D341Med (cell line): ENCODE results near the gene SCN3B.
"Not testable (repeated sequence)": the region's sequence is repeated elsewhere in the genome, so short reads cannot be mapped to it uniquely, and the experiment has no call there.

Source experiments
- DNase-seq: peaks from one replicate; pipeline ENCODE4 v3.0.0; 2012; ENCODE audit warnings: low spot score

The SCN3B gene

DNA sequence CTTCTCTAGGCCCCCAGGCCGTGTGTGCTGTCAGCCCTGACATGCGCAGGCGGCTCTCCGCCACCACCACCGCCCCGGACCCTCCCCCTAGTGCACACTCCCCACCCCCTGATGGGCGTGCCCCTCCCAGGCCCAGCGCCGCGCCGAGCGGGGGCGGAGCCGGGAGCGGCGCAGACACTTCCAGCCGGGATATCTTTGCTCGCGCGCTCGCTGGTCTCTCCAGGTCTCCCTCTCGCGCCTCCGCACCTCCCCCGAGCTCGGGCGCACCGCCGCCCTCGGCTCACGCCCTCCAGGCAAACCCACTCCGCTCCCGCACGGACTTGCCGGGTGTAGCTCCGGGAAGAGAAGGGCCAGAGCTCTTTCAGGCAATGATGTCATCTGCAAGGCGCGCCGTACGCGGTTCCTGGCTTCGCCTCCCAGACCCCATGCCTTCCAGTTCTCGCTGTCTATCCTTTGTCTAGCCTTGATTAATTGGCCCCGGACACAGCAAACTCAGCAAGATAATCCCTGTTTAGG lies at the start of gene SCN3B:
TSS of gene SCN3B (minus strand) at position 59 of the 516 bp plus-strand sequence. CDS start 823 bp downstream, outside the sequence.
- peak; percentile 97 for DNase-seq

DNA sequence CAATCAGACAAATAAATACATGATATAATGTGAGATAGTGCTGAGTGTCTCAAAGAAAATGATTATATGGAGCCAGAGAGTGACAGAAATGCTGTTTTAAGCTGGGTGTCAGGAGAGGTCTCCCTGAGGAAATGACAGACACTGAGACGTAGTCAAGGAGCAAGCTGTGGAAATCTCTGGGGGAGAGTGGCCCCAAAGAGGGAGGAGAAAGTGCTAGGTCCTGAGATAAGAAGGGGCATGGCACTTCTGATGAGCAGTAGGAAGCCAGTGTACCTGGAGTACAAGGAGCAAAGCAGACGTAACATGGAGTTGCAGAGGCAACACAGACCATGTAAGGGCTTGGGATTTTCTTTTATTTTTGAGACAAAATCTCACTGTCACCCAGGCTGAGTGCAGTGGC lies 48.3 kb upstream of the SCN3B start:
- DNase-seq: no peak

GRCh38 chr11:123702139-123702538 lies 47.7 kb upstream of the SCN3B start:
- DNase-seq: no peak

DNA sequence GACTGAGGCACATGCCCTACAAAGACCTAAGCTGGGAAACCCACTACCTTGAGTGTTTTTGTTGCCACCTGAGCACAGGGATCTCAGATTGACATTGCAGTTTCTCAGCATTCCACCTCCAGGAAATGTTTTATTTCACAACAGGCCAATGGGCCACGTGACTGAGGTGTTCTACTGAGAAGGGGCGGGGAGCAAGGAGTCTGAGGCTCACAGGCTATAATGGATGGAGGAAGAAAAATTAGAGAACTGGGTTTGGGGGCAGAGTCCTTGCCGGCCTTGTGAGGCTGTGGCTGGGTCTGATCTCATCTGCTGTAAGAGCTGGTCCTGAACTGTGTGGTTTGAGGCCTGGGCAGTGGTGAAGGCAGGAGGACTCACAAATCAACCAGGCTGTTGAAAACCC lies 46.3 kb upstream of the SCN3B start:
- DNase-seq: no peak

- DNase-seq: no peak
Measured at GRCh38 chr11:123698546-123699127, 44.2 kb upstream of the SCN3B start.

DNA sequence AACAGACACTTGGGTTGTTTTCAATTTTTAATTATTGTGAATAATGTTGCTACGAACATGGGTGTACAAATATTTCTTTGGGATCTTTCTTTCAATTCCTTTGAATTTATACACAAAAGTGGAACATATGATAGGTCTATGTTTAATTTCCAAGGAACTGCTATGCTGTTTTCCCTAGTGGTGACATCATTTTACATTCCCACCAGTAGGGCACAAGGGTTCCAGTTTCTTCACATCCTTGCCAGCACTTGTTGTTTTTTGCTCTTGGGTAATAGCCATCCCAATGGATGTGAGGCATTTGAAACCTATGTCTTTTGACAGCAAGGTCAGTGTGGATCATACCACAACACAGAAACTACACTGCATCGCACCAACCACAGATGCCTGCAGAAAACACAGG lies 41.8 kb upstream of the SCN3B start:
- no peak for DNase-seq

DNA sequence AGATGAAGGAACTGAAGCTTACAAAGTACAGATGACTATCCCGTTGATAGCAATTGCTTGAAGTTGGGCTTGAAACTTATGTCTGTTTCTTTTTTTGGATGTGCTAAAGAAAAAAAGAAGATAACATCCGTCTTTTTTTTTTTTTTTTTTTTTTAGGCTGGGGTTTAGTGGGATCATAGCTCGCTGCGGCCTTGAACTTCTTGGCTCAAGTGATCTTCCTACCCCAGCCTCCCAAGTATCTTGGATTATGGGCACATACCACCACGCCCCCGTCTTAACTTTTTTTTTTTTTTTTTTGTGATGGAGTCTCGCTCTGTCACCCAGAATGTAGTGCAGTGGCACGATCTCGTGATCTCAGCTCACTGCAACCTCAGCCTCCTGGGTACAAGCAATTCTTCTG lies 40.8 kb upstream of the SCN3B start:
- no peak for DNase-seq

DNA sequence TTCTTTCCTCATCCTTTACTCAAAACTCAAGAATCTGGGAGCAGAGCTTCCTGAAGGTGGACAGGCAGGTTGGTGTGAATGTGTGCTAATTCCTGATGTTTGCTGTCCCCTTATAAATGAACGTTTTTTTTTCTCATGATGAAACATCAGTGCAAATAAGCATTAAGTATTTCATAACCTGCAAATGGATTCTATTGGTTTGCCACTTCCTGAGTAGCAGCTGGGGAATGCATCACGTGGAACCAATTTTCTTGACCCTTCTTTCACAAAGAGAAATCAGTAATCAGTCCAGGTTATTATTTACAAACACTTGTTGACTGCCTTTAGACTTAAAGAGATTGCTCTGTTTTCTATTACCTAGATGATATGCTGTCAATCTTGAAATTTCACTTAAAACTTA lies 40.1 kb upstream of the SCN3B start:
- no peak for DNase-seq

- DNase-seq: no peak
Measured at GRCh38 chr11:123692961-123693360, 38.5 kb upstream of the SCN3B start.

DNA sequence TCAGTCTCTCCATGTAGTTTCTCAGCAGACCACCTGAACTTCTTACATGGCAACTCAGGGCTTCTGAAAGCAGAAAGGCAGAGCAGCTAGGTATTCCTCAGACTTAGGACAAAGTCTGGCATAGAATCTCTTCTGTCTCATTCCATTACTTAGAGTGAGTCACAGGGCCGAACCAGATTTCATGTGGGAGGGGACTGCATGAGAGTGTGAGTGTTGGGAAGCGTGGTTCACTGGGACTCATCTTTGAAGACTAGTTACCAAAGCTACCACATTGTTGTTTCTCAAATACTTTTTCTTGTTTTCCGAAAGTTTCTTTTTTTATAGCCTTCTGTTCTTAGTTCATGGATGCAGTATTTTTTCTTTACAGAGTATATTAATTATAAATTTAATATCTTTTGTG lies 36.1 kb upstream of the SCN3B start:
- no peak for DNase-seq

- DNase-seq: no peak
Measured at GRCh38 chr11:123684601-123685000, 30.2 kb upstream of the SCN3B start.

DNA sequence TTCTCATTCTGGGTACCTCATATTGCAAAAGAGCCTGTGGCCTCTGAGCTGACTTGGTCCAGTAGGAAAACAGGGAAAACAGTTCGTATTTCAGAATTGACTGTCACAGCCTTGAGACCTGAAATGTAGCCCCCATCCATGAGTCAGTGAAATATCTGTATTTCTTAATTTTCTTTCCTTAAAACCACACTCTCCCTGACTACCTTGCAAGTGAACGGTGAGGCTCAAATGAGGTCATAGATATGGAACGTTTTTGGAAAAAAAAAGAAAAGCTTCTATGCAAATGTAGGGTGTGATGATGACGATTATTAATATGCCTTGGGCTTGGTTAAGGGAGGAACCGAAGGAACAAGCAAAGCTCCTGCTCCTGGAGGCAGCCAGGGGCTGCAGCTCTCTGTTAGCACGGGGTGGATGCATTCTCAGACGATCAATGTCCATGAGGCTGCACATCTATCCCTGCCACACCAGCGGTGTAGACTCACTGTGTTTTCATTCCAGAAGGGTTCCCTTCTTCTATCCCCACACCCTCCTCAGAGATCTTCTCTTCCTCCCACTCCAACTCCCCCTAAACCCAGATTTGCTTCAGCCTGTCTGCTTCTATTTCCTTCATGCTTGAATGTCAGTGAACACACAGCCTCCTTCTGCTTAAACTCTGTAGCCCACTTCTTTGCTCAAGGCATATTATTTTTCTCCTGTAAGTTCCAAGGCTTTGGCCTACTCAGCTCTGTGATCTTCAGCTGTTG lies 29.2 kb upstream of the SCN3B start:
- no peak for DNase-seq

DNA sequence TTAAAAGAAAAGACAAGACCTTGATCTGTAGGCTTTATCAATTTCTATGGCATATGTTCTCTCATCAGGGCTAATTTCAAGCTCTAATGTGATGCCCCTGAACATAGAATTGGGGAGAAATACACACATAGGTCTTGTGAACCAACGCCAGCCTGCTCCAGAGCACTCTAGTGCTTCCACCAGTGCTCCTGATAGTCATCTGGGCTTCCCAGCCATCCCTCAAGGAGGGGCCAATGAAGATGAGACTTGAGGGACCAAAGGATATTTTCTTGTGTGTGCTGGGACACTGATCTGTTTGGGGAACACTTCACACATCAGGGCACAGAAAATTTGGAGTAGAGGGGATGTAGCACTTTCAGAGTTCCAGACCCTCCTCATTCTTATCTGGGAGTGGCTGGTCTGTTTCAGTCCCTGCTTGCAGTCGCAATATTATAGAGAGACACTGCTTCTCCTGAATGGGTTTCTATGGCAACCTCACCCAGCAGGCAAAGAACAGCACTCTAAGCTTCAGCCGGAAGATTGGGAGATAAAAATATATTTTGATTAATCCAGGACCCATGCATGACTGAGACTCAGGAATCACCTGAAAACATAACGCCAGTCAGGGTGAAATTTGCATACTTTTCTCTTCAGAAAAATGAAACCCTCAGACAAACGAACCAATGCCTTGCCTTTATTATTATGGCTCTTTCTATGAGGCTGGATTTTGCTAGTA lies 28.4 kb upstream of the SCN3B start:
- no peak for DNase-seq

DNA sequence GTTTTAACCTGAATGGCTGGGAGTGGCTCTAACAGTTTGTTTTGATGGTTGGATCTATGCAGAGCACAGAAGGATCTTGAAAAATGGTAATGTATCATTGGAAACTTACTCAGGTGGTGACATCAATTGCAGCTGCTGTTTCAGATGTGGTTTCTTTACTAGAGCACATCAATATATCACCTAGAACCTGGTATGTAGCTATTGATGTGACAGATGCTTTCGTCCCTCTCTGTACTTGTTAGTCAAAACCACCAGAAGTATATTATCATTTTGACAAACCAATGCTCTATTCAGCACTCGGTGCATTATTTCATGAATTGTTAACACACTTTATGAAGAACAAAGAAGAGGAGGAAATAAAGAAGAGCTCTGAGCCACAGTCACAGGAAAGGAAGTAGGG lies 26.6 kb upstream of the SCN3B start:
- DNase-seq: no peak

- DNase-seq: no peak
Measured at GRCh38 chr11:123678246-123678645, 23.8 kb upstream of the SCN3B start.

DNA sequence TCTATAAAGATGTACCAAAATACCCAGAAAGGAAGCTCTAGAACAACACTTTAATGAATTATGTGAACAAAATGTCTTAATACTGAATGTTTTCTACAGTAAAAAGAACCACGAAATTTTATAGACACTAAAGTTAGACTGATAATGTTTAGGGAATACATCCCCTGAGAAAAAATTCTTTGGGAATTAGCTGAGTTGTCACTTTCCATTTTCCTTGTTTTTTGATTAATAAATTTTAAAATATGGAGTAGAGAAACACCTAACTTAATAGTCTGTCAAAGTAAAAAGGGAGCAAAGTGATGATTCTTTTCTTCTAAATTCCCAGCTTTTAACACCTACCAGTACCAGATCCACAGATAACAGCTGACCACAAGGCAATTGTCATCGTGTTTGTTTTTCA lies 23.1 kb upstream of the SCN3B start:
- no peak for DNase-seq

DNA sequence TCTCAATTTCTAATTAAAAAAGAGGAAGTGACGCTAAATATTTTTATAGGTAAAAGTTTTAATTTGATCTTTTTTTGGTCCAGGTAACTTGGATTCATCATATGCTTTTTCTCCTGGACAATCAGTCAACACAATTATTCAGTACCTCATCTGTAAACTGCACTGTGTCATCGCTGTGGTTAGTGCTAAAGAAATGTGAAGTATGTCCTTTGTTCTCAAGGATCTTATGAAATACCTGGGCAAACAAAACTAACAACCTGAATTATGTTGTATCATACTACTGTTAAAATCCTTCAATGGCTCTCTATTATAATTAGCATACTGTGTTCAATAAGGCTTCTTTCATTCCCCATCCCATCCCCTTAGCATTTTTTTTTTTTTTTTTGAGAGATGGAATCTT lies 19.9 kb upstream of the SCN3B start:
- no peak for DNase-seq

GRCh38 chr11:123672568-123672967 lies 18.1 kb upstream of the SCN3B start:
- peak; percentile 30 for DNase-seq

GRCh38 chr11:123671534-123671933 lies 17.1 kb upstream of the SCN3B start:
- DNase-seq: no peak

- DNase-seq: no peak
Measured at GRCh38 chr11:123670081-123670480, 15.7 kb upstream of the SCN3B start.

- no peak for DNase-seq
Measured at GRCh38 chr11:123665306-123665705, 10.9 kb upstream of the SCN3B start.

GRCh38 chr11:123659965-123660364 lies 5.5 kb upstream of the SCN3B start:
- not testable (repeated sequence) for DNase-seq

- no peak for DNase-seq
Measured at GRCh38 chr11:123659311-123659710, 4.9 kb upstream of the SCN3B start.
